GM19099 (cell line): Measurements from ENCODE around the gene MYCBPAP.

Experiments
- POLR2A ChIP-seq: IDR thresholded peaks from 3 replicates; pipeline ENCODE4 v1.6.1; 2011; ENCODE audit warnings: low read depth; ENCODE audit not compliant: insufficient read length; ENCODE audit errors: extremely low read depth

The MYCBPAP gene

GRCh38 chr17:50573866-50574611 lies 65.8 kb downstream of the MYCBPAP start:
- no peak for TF ChIP-seq POLR2A

GRCh38 chr17:50575581-50576210 lies 67.5 kb downstream of the MYCBPAP start:
- TF ChIP-seq POLR2A, result no peak

- TF ChIP-seq POLR2A, result no peak
Measured at GRCh38 chr17:50576864-50577263, 68.6 kb downstream of the MYCBPAP start.

DNA sequence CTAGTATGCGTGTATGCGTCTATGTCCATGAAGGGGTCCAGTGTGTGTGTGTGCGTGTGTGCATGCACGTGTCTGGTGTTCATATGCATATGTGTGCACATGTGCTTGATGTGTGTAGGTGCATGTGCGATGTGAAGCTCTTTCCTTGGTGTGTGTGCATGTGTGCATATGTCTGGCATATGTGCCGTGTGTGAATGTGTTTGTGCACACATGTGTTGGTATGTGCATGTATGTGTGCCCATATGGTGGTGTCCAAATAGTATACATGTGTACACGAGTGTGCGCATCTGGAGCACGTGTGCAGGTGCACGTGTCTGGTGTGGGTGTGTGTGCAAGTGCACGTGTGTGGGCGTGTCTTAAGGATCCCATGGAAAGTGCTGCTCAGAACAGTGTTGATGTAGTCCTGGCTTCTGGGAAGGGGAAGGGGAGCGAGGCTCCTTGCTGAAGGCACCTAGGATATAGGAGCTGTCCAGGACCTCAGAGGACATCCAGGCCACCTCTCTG lies 69.3 kb downstream of the MYCBPAP start:
- no peak for TF ChIP-seq POLR2A

DNA sequence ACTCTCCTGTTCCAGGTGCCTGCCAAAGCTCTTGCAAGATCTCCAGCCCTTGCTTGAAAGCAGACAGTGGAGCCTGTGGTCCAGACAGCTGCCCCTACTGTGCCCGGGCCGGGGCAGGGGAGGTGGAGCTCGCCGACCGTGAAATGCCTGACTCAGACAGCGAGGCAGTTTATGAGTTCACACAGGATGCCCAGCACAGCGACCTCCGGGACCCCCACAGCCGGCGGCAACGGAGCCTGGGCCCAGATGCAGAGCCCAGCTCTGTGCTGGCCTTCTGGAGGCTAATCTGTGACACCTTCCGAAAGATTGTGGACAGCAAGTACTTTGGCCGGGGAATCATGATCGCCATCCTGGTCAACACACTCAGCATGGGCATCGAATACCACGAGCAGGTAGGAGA lies 69.9 kb downstream of the MYCBPAP start:
- TF ChIP-seq POLR2A, result no peak

- TF ChIP-seq POLR2A, result no peak
Measured at GRCh38 chr17:50579399-50579798, 71.2 kb downstream of the MYCBPAP start.

DNA sequence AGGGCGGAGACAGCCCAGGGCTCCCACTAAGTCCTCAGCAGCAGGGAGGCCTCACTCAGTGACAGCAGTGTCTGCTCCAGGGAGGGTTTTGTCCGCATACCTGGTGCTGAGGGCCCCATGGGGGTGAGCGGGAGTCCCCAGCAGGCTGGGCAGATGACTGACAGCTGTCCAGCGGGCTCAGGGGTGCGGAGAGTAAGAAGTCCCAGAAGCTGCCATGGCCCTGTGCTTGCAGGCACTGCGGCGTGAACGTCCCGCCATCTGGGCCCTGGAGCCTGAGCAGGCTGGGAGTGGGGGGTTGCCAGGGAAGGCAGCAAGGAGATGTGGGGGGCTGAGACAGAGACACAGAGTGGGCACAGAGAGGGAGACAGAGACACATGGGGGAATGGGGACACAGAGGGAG lies 72.4 kb downstream of the MYCBPAP start:
- no peak for TF ChIP-seq POLR2A
